Mucosa of stomach (tissue), 1 donor: ENCODE measurements around the gene ANXA2R.
"Not testable (repeated sequence)": the region's sequence is repeated elsewhere in the genome, so short reads cannot be mapped to it uniquely, and the experiment has no call there.

Experiments
- H3K27me3 ChIP-seq: one replicate; pipeline ENCODE4 v1.7.0; 2013; ENCODE audit warnings: mild to moderate bottlenecking, low read length; ENCODE audit not compliant: control insufficient read depth, insufficient read depth
- H3K36me3 ChIP-seq: one replicate; pipeline ENCODE4 v1.7.0; 2013; ENCODE audit warnings: low read length; ENCODE audit not compliant: control insufficient read depth, insufficient read depth
- H3K4me1 ChIP-seq: one replicate; pipeline ENCODE4 v1.7.0; 2013; ENCODE audit warnings: mild to moderate bottlenecking, low read length; ENCODE audit not compliant: control insufficient read depth, insufficient read depth
- H3K4me3 ChIP-seq: one replicate; pipeline ENCODE4 v1.7.0; 2013; ENCODE audit warnings: low read length
- H3K9ac ChIP-seq: one replicate; pipeline ENCODE4 v1.7.0; 2013; ENCODE audit warnings: mild to moderate bottlenecking, low read length, moderate library complexity
- H3K9me3 ChIP-seq: one replicate; pipeline ENCODE4 v1.7.0; 2013; ENCODE audit warnings: mild to moderate bottlenecking, low read length, moderate library complexity; ENCODE audit not compliant: control insufficient read depth
- donor health status: Pancreatic carcinoma.

ANXA2R gene, protein sequence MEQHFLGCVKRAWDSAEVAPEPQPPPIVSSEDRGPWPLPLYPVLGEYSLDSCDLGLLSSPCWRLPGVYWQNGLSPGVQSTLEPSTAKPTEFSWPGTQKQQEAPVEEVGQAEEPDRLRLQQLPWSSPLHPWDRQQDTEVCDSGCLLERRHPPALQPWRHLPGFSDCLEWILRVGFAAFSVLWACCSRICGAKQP

GRCh38 chr5:43040287-43041098 lies at the start of gene ANXA2R:
Gene ANXA2R, minus strand, starts transcription at chr5:43040319. Its CDS starts 273 bp downstream, at chr5:43040046.
- Histone ChIP-seq H3K36me3 (no peaks in the 10 kb centered on the region), H3K4me1 (peaks cover 32% of the 10 kb centered on the region), H3K9me3 (no peaks in the 10 kb centered on the region), H3K27me3 (peaks cover 89% of the 10 kb centered on the region), H3K9ac (peak within 1 kb of the TSS; percentile 70), H3K4me3 (peak within 1 kb of the TSS; percentile 71)

- H3K27me3 ChIP-seq, H3K9me3 ChIP-seq, H3K4me3 ChIP-seq, H3K9ac ChIP-seq, H3K4me1 ChIP-seq, H3K36me3 ChIP-seq: not testable (repeated sequence)
Observed at GRCh38 chr5:43086118-43086908, 46.2 kb upstream of the ANXA2R start.

GRCh38 chr5:43085453-43085852 lies 45.3 kb upstream of the ANXA2R start:
- no peak overlapping the region for H3K4me3 ChIP-seq
- H3K9ac ChIP-seq: no peak overlapping the region
- no peaks in the 10 kb centered on the region for H3K4me1 ChIP-seq
- no peaks in the 10 kb centered on the region for H3K9me3 ChIP-seq
- H3K36me3 ChIP-seq: no peaks in the 10 kb centered on the region
- no peaks in the 10 kb centered on the region for H3K27me3 ChIP-seq

DNA sequence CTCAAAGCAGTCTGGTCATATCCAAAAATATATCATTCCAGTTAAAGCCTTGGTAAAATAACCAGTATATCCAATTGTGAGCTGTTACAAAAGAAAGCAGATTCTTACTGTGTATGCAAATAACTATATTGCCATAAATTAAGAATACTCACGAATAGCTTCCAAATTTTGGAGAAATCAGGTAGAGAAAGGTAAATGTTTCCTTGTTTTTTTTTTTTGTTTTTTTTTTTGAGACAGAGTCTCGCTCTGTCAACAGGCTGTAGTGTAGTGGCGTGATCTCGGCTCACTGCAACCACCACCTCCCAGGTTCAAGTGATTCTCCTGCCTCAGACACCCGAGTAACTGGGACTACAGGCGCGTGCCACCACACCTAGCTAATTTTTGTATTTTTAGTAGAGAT lies 44.3 kb upstream of the ANXA2R start:
- not testable (repeated sequence) for H3K4me1 ChIP-seq, H3K27me3 ChIP-seq, H3K4me3 ChIP-seq, H3K36me3 ChIP-seq, H3K9me3 ChIP-seq, H3K9ac ChIP-seq

DNA sequence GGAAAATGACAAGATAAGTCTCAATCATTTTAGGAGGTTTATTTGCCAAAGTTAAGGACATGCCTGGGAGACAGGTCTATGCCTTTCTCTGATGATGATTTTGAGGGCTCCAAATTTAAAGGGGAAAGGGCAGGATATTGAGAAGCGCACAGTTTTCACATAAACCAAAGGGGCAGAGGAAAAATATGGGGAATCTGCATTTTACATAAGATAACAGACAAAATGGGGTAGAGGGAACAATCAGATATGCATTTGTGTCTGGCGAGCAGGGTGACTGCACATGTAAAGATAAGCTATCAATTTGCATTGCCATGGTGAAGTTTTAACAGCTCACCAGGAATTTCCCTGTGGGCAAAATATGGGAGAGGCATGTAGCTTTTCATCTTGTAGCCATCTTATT lies 41.2 kb upstream of the ANXA2R start:
- H3K27me3 ChIP-seq, H3K4me1 ChIP-seq, H3K36me3 ChIP-seq, H3K9ac ChIP-seq, H3K9me3 ChIP-seq, H3K4me3 ChIP-seq: not testable (repeated sequence)

GRCh38 chr5:43078956-43079355 lies 38.8 kb upstream of the ANXA2R start:
- no peaks in the 10 kb centered on the region for H3K27me3 ChIP-seq
- no peaks in the 10 kb centered on the region for H3K4me1 ChIP-seq
- no peaks in the 10 kb centered on the region for H3K9me3 ChIP-seq
- no peak overlapping the region for H3K4me3 ChIP-seq
- no peaks in the 10 kb centered on the region for H3K36me3 ChIP-seq
- H3K9ac ChIP-seq: no peak overlapping the region

GRCh38 chr5:43077446-43078191 lies 37.5 kb upstream of the ANXA2R start:
- H3K27me3 ChIP-seq, H3K9me3 ChIP-seq, H3K36me3 ChIP-seq, H3K4me1 ChIP-seq, H3K9ac ChIP-seq, H3K4me3 ChIP-seq: not testable (repeated sequence)

DNA sequence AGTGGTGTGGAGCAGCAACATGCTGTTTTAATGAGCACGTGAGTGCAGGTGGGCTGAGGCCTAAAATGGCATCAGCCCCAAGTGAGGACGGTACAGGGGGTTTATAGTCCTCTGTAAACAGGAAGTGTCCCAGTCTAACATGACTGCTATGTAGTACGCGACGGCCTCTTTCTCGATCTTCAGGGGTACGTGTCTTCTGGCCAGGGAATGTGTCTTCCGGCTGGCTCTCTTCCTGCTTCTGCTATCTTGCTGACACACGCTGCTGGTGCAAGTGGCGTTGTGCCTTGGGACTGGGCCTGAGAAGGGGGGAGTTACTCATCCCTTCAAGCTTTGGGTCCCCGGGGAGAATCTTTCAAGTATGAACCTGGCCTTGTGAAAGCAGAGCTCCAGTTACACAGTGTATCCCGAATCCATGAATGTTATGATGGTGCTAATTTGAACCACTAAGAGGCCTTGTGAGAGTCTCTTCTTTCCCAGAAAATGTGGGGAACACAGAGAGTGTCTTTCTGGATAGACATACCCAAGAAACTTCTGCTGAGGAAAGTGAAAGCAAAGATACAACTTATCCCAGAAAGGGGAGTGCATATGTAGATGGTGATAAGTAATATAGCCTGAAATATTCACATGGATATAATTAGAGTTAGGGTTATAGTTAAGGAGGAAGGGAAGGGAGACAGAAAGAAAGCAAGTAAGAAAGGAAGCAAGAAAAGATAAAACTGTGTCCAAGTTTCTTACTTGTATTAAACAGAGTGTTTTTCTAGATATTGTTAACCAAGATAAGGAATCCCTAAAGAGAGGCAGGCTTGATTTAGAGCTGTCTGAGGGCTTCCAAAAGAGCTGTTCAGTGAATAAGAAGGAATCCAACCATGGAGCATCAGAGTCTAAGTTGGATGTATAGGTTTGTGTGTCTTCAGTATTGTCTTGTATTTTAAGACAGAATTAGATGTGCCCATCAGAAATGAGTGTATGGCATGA lies 35.5 kb upstream of the ANXA2R start:
- H3K27me3 ChIP-seq: no peaks in the 10 kb centered on the region
- H3K36me3 ChIP-seq: no peaks in the 10 kb centered on the region
- H3K4me3 ChIP-seq: no peak overlapping the region
- no peaks in the 10 kb centered on the region for H3K9me3 ChIP-seq
- no peaks in the 10 kb centered on the region for H3K4me1 ChIP-seq
- H3K9ac ChIP-seq: no peak overlapping the region

DNA sequence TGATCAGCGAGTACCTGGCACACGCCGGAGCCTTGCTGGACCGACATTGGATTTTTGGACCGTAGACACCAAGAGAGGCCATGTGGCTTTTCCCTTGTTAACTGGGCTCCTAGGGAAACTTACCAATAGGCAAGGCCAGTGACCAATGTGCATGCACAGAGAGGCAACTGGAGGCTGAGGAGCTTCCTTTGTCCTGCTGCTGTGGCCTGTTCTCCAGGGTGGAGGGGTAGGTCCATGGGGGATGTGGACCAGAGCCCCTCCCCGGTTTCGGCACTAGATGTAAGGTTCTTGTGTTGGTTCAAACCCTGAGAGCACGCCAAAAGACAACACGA lies 34.8 kb upstream of the ANXA2R start:
- Histone ChIP-seq H3K9ac (no peak overlapping the region), H3K4me1 (no peaks in the 10 kb centered on the region), H3K27me3 (no peaks in the 10 kb centered on the region), H3K9me3 (no peaks in the 10 kb centered on the region), H3K4me3 (no peak overlapping the region), H3K36me3 (no peaks in the 10 kb centered on the region)

GRCh38 chr5:43073597-43074546 lies 33.8 kb upstream of the ANXA2R start:
- Histone ChIP-seq H3K9me3 (no peaks in the 10 kb centered on the region), H3K4me3 (no peak overlapping the region), H3K9ac (no peak overlapping the region), H3K27me3 (no peaks in the 10 kb centered on the region), H3K4me1 (peaks cover 2% of the 10 kb centered on the region), H3K36me3 (no peaks in the 10 kb centered on the region)
